Panc1 (cell line): ENCODE data around the gene LINC00632.

Experiments used
- CTCF ChIP-seq: fragments of 450-650 bp; IDR thresholded peaks from 2 replicates; pipeline ENCODE4 v1.5.1; 2017; ENCODE audit warnings: mild to moderate bottlenecking
- POLR2AphosphoS5 ChIP-seq: IDR thresholded peaks from 2 replicates; pipeline ENCODE4 v1.6.1; 2012; ENCODE audit warnings: mild to moderate bottlenecking, low read depth, low read length, moderate library complexity
- REST ChIP-seq, 2 experiments: IDR thresholded peaks; 2 replicates each; pipeline ENCODE4 v1.6.1; 2011 to 2012; ENCODE audit warnings: low read depth in 2 of 2, control low read depth in 1 of 2, low read length in 1 of 2, mild to moderate bottlenecking in 1 of 2, moderate library complexity in 1 of 2; ENCODE audit not compliant: insufficient read depth in 1 of 2
- SIN3A ChIP-seq: IDR thresholded peaks from 2 replicates; pipeline ENCODE4 v1.6.1; 2012; ENCODE audit warnings: low read depth, mild to moderate bottlenecking, low read length, moderate library complexity, borderline replicate concordance; ENCODE audit not compliant: insufficient read depth
- TCF7L2 ChIP-seq: IDR thresholded peaks from 2 replicates; pipeline ENCODE4 v1.6.1; 2011; ENCODE audit warnings: mild to moderate bottlenecking, low read depth, low read length, inconsistent platforms

DNA sequence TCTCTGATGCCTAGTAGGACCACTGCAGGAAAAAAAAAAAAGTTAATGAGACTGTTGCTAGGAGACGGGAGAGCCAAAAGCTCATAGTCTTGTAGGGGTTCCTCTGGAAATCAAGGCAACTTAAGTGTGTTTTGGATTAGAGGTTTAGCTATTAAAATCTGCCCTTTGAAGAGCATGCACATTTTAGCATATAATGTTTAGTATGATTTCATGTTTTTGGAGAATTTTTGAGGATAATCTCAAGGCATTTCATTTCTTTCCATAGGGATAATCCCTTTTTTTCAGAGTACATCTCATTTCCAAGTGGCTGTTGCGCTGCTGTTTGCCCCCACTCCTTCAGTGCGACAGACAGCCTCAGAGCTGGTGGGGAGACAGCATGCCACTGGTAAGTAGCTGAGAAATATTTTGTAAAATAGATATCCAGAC is at the start of gene LINC00632:
- no peak for TF ChIP-seq CTCF
- TF ChIP-seq POLR2AphosphoS5, result no peak
- no peak for TF ChIP-seq TCF7L2
- no peak for TF ChIP-seq SIN3A
- TF ChIP-seq REST (IDR thresholded peaks at IDR 0.05; ENCODE audit: insufficient read depth in 1 of 2, low read depth in 2 of 2, low read length in 1 of 2), result no peak
